Omental fat pad (tissue), 4 donors: Measurements from ENCODE around the gene PDE7B. TPM values are rescaled to one million over a fixed set of nuclear protein-coding genes. Genes with fewer than 3 reads are reported as not detected.

ENCODE experiments used
- ATAC-seq: fragments of 150-250 bp; one replicate; pipeline ENCODE4 v1.9.1; 2016; ENCODE audit warnings: mild to moderate bottlenecking, moderate library complexity; ENCODE audit not compliant: low FRiP score
- DNase-seq: peaks from one replicate; pipeline ENCODE4 v3.0.0-alpha.2; 2019; ENCODE audit warnings: low spot score
- total RNA-seq, 4 donors: library from RNA; depleted of rRNA; stranded (reverse); fragments of >200 nt; gene quantifications; one replicate each; pipeline ENCODE4 v1.1.0, GENCODE V29; 2016
- TF ChIP-seq, protein P1 (sequence below), 3 donors: fragments of 450-650 bp; IDR thresholded peaks; one replicate each; pipeline ENCODE4 v1.5.1; 2016 to 2017; ENCODE audit warnings: antibody characterized with exemption in 3 of 3, mild to moderate bottlenecking in 3 of 3, moderate library complexity in 2 of 3

PDE7B gene
- total RNA-seq, 4 donors from 2014 or later = 7.3 to 15.0 (median 12.1) TPM

DNA sequence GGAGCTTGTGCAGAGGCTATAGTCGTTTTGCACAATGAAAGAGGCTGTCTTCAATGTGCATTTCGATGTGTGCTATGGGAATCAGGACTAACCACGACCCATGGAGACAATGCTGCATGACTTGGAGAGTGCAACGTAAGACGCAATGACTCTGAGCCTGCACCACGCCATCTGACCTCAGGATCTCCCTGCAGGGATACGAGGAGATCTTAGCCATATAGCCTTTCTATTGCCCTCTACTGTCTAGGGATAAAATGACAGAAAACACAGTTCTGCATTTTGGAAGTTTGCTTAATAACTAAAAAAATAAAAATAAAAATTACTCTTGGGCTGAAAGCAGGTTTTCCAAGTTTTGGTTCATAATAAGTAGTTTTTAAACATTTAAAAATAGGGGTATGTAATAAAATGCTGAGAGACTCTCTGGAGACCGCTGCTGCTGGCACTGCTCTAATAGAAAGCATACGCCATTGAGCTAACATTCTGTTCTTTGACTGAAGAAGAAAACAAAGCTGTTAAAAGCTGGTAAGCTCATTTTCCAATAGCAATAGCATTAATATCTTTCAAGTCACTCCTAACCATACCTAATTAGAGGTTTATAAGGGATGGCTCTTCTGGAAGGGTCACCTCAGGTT is 87.2 kb downstream of the PDE7B start:
- DNase-seq = no peak
- TF ChIP-seq, protein P1, sequence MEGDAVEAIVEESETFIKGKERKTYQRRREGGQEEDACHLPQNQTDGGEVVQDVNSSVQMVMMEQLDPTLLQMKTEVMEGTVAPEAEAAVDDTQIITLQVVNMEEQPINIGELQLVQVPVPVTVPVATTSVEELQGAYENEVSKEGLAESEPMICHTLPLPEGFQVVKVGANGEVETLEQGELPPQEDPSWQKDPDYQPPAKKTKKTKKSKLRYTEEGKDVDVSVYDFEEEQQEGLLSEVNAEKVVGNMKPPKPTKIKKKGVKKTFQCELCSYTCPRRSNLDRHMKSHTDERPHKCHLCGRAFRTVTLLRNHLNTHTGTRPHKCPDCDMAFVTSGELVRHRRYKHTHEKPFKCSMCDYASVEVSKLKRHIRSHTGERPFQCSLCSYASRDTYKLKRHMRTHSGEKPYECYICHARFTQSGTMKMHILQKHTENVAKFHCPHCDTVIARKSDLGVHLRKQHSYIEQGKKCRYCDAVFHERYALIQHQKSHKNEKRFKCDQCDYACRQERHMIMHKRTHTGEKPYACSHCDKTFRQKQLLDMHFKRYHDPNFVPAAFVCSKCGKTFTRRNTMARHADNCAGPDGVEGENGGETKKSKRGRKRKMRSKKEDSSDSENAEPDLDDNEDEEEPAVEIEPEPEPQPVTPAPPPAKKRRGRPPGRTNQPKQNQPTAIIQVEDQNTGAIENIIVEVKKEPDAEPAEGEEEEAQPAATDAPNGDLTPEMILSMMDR (IDR thresholded peaks at IDR 0.05) = no peak

DNA sequence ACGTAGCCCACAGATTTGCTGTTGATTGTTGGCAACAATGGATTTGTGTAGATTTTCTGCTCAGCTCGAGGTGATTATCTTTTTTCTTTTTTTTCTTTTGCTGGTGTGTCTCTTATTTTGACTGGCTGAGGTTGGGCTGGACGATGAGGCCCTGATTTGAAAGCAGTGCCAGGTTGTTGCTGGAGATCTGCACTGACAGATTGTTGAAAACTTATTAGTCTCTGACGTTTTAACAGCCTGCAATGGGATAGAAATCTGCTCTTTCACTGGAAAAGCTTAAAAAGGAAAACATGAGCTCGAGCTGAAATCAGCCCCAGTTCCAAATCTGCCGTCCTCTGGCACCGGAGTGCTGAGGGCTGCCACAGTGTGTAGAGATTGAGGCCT is 87.7 kb downstream of the PDE7B start:
- ATAC-seq = no peak

More for the DNA sequence above, 87.2 kb downstream of the PDE7B start:
- ATAC-seq = peak; percentile 60

DNA sequence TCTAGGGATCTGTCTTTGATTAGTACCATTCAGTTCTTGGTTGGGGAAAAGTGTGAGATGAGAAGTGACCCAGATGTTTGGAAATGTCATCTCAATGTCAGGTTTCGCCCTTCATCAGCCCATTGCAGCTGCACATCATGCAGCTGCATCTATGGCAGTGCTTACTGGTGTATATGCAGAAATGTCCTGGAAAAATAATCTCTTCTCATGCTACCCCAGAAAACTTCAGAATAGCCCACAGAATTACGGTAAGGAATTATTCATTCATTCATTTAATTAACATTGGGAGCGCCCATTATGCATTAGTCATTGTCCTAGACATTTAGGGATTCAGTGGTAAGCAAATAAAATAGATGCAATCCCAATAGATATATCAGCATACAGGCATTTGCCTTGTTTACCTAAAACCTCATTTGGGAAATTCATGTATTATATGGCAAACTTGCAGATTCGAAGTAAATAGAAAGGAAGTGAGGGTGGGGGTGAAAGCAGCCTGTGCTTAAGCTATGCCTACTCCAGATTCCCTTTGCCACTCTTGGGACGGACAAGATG is 89.2 kb downstream of the PDE7B start:
- TF ChIP-seq, protein P1 (IDR thresholded peaks at IDR 0.05) = no peak
- DNase-seq (no peak), ATAC-seq (no peak)

More for the DNA sequence above, 87.7 kb downstream of the PDE7B start:
- DNase-seq = no peak
- TF ChIP-seq, protein P1 (IDR thresholded peaks at IDR 0.05) = no peak

DNA sequence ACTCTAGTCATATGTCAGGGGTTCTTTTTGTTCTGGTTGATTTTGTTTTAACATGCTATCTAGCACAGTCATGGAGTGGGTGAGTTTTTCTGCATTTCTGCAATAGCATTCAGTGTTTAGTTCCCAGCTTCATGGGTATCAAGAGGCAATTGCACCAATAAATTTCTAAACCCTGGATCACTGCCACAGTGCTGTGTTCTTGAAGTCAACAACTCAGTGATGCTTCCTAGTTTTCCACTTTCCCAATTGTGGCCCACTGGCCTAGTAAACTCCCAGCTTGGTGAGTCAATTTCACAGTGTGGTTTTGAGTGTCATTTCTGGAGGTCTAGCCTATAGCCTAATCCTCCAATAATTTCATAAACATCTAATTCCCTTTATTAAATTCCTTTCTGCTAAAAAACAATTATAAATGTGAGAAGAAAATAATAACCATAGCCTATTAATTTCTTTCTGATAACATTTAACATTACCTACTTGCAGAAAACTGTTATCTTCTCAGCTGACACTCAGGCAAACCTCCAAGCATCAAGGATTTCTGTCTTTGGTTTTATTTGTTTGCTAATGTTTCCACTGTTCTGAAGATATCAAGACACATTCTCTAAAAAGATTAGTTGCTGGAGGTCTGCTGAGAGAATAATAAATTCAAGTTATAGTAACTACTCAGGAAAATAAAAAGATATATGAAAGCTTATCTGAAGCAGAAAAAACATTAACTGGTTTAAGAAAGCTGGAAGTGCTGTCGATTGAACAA is 89.9 kb downstream of the PDE7B start:
- ATAC-seq = no peak
- TF ChIP-seq, protein P1 (IDR thresholded peaks at IDR 0.05) = no peak
- no peak for DNase-seq

DNA sequence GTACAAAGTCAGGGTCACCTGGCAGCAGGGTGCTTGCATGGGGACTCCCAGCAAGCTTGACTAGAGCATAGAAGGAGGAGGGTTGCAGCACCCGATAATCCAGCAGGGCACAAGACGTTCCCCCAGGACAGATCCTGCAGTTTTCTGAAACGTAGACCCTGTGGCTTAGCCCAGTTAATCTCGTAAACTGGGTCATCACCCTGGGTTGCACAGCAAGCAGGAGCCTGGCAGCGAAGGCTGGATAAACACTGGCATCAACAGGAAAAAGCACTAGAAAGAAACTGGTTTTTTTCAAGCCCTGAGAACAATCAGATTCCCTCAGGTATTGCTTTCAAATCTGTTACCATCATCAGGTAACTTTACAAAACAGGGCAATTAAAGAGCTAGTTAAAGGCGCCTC is 92.6 kb downstream of the PDE7B start:
- TF ChIP-seq, protein P1 (IDR thresholded peaks at IDR 0.05) = no peak
- ATAC-seq (no peak), DNase-seq (no peak)

DNA sequence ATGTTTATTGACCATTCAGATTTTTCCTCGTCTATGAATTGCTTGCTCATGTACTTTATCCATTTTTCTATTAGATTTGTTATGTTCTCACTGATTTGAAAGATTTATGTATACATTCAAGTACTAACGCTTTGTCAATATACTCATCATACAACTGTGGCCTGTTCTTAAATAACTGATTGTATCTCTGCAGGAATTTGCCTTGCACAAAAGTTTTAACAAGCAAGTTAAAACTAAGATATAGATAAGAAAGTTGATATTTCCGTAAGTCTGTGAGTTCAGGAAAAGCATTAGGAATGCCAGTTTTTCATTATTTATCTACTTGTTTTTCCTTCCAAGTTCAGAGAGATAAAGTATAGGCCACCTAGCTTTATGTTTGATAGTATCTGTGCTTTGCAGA is 95.2 kb downstream of the PDE7B start:
- TF ChIP-seq, protein P1 (IDR thresholded peaks at IDR 0.05) = no peak
- DNase-seq (no peak), ATAC-seq (no peak)
